ENCODE data around the gene CYP2W1. TPM values are rescaled to one million over a fixed set of nuclear protein-coding genes. Genes with fewer than 3 reads are reported as not detected.

The CYP2W1 gene
- total RNA-seq, 4 donors from 2014 or later, result 2.3 to 23.1 (median 2.5) TPM; not detected in 1

- DNase-seq, result no peak
- Histone ChIP-seq H3K27ac (no peak overlapping the region), H3K36me3 (peaks cover 0 to 69% (median 0%) of the 10 kb centered on the region in 3 donors), H3K27me3 (no peaks in the 10 kb centered on the region), H3K4me1 (peaks cover 0 to 33% (median 15%) of the 10 kb centered on the region in 4 donors), H3K4me3 (no peak overlapping the region), H3K9me3 (no peaks in the 10 kb centered on the region)
- no peak for TF ChIP-seq POLR2A (IDR thresholded peaks at IDR 0.05)
- TF ChIP-seq, protein P1, sequence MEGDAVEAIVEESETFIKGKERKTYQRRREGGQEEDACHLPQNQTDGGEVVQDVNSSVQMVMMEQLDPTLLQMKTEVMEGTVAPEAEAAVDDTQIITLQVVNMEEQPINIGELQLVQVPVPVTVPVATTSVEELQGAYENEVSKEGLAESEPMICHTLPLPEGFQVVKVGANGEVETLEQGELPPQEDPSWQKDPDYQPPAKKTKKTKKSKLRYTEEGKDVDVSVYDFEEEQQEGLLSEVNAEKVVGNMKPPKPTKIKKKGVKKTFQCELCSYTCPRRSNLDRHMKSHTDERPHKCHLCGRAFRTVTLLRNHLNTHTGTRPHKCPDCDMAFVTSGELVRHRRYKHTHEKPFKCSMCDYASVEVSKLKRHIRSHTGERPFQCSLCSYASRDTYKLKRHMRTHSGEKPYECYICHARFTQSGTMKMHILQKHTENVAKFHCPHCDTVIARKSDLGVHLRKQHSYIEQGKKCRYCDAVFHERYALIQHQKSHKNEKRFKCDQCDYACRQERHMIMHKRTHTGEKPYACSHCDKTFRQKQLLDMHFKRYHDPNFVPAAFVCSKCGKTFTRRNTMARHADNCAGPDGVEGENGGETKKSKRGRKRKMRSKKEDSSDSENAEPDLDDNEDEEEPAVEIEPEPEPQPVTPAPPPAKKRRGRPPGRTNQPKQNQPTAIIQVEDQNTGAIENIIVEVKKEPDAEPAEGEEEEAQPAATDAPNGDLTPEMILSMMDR (IDR thresholded peaks at IDR 0.05), result no peak
Observed at GRCh38 chr7:968205-969105, 14.5 kb upstream of the CYP2W1 start.

GRCh38 chr7:969403-969802 is 13.6 kb upstream of the CYP2W1 start:
- TF ChIP-seq POLR2A (IDR thresholded peaks at IDR 0.05), result no peak
- TF ChIP-seq, protein P1 (IDR thresholded peaks at IDR 0.05), result no peak
- Histone ChIP-seq H3K27me3 (no peaks in the 10 kb centered on the region), H3K4me3 (no peak overlapping the region), H3K9me3 (no peaks in the 10 kb centered on the region), H3K4me1 (peaks cover 0 to 33% (median 14%) of the 10 kb centered on the region in 4 donors), H3K36me3 (peaks cover 0 to 70% (median 0%) of the 10 kb centered on the region in 3 donors), H3K27ac (no peak overlapping the region)
- no peak for DNase-seq

GRCh38 chr7:970744-971143 is 12.2 kb upstream of the CYP2W1 start:
- peaks cover 0 to 70% (median 0%) of the 10 kb centered on the region in 3 donors for H3K36me3 ChIP-seq
- no peak for DNase-seq

GRCh38 chr7:972110-972509 is 10.9 kb upstream of the CYP2W1 start:
- no peak overlapping the region for H3K4me3 ChIP-seq
- no peaks in the 10 kb centered on the region for H3K27me3 ChIP-seq
- H3K36me3 ChIP-seq, result peaks cover 0 to 62% (median 0%) of the 10 kb centered on the region in 3 donors
- H3K4me1 ChIP-seq, result peaks cover 0 to 30% (median 12%) of the 10 kb centered on the region in 4 donors
- DNase-seq, result no peak
- TF ChIP-seq, protein P1 (IDR thresholded peaks at IDR 0.05), result no peak
- no peak for TF ChIP-seq POLR2A (IDR thresholded peaks at IDR 0.05)
- H3K9me3 ChIP-seq, result no peaks in the 10 kb centered on the region
- H3K27ac ChIP-seq, result no peak overlapping the region

More at GRCh38 chr7:970744-971143, 12.2 kb upstream of the CYP2W1 start:
- TF ChIP-seq, protein P1 (IDR thresholded peaks at IDR 0.05), result no peak
- TF ChIP-seq POLR2A (IDR thresholded peaks at IDR 0.05), result no peak
- Histone ChIP-seq H3K4me3 (no peak overlapping the region), H3K27ac (no peak overlapping the region), H3K9me3 (no peaks in the 10 kb centered on the region), H3K4me1 (peaks cover 0 to 23% (median 12%) of the 10 kb centered on the region in 4 donors), H3K27me3 (no peaks in the 10 kb centered on the region)

DNA sequence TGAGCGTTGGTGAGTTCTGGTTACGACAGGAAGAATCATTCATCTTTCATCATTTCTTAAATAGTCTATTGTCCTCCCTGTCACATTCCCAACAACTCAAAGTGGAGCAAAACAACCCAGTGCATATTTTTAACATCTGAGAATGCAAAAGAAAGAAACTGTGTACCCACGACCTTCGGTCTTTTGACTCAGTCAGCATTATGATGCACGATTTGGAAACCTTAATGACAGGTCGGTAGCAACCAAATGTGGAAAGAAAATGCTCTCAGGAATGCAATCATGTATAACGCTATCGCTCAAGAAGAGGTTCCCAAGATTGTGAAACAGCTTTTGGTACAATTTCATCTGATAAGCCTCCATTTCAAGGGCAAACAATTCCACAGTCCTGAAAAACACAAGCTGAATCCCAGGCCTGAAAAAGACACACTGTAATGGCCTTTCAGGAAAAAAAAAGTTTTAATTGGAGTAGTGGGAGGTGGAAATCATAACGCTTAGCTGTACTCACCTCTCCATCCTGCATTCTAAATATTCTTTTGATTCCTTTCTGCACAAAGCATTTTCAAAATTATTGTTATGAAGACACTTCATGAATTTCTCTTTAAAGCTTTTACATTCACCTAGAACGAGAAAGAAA is 10.2 kb upstream of the CYP2W1 start:
- peaks cover 0 to 56% (median 0%) of the 10 kb centered on the region in 3 donors for H3K36me3 ChIP-seq
- peaks cover 0 to 30% (median 12%) of the 10 kb centered on the region in 4 donors for H3K4me1 ChIP-seq
- no peak for DNase-seq
- TF ChIP-seq, protein P1 (IDR thresholded peaks at IDR 0.05), result no peak
- no peak for TF ChIP-seq POLR2A (IDR thresholded peaks at IDR 0.05)
- no peak overlapping the region for H3K4me3 ChIP-seq
- H3K9me3 ChIP-seq, result no peaks in the 10 kb centered on the region
- H3K27me3 ChIP-seq, result no peaks in the 10 kb centered on the region
- H3K27ac ChIP-seq, result no peak overlapping the region
